HG02623 (cell line): Measurements from ENCODE around the gene MRPS18A.
A peak's percentile ranks its signal among the peaks of the same experiment; 100 is the strongest.
"Not testable (repeated sequence)": the region's sequence is repeated elsewhere in the genome, so short reads cannot be mapped to it uniquely, and the experiment has no call there.

Experiments
- ATAC-seq: cut with Tn5 transposase; IDR thresholded peaks from one replicate; pipeline ENCODE4 v1.9.1; 2021; ENCODE audit warnings: moderate library complexity; ENCODE audit not compliant: unreplicated experiment

MRPS18A gene

DNA sequence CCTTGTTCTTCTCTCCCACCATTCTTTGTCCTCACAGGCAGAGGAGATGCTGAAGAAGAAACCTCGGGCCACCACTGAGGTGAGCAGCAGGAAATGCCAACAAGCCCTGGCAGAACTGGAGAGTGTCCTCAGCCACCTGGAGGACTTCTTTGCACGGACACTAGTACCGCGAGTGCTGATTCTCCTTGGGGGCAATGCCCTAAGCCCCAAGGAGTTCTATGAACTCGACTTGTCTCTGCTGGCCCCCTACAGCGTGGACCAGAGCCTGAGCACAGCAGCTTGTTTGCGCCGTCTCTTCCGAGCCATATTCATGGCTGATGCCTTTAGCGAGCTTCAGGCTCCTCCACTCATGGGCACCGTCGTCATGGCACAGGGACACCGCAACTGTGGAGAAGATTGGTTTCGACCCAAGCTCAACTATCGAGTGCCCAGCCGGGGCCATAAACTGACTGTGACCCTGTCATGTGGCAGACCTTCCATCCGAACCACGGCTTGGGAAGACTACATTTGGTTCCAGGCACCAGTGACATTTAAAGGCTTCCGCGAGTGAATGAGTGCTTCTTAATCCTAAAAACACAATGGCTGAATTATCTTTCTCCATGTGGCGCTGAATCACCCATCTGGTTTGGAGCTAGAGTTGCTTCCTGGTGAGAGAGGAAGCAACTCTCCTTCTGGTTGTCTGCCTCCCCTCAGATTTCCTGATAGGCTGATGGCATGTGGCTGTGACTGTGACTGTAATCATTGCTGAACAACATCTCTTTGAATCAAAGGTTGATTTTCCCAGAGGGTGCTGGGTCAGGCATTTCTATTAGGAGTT, 47.4 kb downstream of the MRPS18A start:
- ATAC-seq = no peak

DNA sequence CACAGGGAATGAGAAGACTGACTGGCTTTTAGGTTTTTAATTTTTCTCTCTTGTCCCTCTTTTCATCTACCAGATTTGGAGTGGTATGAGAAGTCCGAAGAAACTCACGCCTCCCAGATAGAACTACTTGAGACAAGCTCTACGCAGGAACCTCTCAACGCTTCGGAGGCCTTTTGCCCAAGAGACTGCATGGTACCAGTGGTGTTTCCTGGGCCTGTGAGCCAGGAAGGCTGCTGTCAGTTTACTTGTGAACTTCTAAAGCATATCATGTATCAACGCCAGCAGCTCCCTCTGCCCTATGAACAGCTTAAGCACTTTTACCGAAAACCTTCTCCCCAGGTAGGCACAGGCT, 51.3 kb downstream of the MRPS18A start:
- ATAC-seq = no peak

DNA sequence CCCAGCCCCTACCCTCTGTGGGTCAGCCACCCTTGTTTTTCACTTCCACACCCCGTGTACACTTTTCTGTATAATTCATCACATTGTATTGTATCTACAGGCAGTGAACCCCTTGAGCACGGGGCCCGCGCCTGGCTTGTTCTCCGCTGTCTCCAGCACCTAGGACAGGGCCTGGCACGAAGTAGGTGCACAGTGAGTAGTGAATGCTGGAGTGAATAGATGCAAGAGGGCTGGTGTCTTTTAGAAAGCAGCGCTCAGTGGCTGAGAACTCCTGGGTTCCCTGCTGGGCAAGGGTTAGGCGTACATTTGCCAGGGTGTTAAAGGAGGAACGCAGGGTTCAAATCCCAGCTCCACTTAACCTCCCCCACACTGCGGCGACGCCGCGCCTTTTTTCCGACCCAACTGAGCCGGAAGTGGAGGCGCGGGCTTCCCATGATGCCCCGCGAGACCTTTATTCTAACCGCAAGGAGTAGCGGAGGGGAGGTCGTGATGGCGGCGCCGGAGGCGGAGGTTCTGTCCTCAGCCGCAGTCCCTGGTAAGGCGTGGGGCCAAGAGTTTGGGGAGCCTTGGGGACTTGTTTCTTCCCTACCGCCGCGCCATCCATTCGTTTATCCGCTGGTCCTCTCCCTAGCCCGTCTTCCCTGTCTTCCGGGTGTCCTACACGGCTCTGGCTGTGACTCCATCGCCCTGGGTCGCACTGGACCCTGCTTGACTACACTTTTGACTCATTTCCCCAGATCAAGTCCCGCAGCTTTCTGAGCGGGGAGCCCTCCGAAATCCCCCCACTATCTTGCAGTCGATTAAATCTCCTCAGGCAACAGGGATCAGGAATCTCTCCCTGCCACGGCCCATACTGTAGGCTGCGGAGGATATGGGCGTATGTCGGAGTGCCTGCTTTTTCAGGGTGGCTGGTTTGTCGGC, 51.9 kb downstream of the MRPS18A start, which contains the start of gene MAD2L1BP:
Gene MAD2L1BP (plus strand): TSS at position 454 of the 921 bp plus-strand sequence. CDS start 36 bp downstream, at position 490.
- ATAC-seq = peak; percentile 76

DNA sequence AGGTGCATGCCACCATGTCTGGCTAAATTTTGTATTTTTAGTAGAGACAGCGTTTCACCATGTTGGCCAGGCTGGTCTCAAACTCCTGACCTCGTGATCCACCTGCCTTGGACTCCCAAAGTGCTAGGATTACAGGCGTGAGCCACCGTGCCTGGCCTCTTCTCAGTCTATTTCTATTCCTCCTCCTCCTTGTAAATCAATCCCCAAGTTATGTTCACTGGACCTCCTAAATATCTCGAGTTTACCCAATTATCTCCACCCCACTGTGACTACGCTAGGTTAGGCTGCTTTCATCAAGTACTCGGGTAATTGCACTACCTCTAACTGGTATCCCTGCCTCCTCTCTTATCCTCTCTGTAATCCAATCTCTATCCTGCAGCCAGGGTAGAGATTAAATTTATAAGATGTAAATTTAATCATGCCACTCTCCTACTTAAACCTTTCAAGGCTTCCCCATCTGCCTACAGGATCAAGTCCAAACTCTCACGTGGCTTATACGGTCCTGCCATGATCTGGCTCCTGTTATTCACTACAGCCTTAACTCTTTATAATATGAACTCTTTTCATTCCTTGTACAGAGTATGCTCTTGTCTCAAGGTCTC, 52.8 kb downstream of the MRPS18A start:
- ATAC-seq = no peak

DNA sequence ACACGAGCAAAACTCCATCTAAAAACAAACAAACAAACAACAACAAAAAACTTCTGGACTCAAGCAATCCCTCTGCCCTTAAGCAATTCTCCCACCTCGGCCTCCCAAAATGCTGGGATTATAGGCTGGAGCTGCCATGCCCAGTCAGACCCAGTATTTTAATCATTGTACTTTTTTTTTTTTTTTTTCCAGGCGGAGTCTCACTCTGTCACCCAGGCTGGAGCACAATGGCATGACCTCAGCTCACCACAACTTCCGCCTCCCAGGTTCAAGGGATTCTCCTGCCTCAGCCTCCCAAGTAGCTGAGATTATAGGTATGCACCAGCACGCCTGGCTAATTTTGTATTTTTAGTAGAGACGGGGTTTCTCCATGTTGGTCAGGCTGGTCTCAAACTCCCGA, 54.6 kb downstream of the MRPS18A start:
- ATAC-seq = not testable (repeated sequence)

DNA sequence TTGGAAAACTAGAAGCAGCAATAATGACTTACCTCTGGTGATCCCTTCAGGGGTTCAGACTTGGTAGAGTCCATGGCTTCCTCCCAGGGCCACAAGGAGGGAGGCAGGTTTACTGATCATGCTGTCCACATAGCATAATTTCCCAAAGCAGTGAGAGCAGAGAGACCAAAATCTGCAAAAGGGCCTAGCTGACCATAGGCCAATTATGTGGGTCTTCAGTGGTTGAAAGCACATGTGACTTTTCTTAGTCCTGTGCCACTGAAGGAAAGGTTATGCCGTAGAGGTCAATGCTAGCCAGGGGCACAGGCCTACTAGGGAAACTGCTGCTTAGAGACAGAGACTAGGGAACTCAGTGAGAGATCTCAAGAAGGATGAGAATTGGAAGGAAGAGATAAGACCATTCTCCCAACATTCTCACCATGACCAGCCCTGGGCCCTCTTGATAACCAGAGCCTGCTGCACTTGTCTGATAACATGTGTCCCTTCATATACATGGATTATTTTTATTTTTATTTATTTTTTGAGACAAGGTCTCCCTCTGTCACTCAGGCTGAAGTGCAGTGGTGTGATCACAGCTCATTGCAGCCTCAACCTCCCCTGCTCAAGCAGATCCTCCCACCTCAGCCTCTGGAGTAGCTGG, 56.5 kb downstream of the MRPS18A start:
- no peak for ATAC-seq

DNA sequence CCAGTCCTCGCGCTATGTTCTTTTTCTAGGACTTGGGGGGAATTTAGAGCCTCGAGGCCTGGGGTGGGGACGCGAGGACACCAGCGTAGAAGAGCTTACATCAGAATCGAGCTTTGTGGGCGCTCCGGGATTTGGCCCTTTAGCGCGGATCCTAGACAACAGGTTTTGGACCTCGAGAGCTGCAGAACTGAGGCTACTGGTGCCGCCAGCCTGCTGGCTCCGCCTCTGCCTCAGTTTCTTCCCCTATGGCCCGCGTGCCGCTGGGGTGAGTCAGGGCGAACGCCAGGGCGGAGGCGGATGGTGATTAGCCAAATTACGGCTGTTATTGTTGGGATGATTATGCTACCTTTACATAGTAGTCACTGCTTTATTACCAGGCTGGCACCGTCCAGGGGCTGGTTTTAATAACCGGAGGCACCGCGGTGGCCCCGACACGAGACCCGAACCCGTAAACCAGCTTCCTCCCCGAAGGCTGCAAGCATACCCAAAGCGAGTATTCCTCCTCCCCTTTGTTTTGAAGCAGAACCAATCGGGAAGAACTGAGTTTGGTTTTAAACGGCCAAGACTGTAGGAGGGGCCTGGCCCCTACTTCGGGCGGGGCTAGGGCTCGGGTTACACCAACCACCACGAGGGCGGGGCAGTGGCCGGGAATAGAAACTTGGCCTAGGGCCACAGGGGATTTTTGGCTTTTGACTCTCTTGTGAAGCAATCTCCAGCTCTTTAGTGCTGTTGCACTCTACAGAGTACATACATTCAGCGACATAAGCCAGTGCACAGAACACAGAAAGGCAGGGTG, 57.9 kb downstream of the MRPS18A start:
- peak; percentile 56 for ATAC-seq

DNA sequence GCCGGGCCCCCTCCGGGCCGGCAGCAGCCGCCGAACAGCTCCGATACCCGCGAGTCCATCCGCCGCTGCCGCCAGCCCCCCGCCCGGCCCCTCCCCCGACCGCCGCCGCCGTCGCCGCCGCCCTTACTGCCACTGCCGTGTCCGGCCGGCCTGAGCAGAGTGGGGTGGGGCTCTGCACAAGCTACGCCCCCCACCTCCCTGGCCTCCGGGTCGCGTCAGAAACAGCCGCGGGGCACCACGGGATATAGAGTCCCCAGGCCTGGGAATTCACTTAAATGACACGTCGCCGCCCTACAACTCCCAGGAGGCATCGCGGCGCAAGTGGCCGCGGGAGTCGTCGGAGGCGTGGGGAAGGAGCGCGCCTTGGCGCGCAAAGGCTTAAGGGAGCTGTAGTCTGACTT, 58.5 kb downstream of the MRPS18A start, which contains the start of gene GTPBP2:
Gene GTPBP2 (minus strand): TSS at position 161 of the 401 bp plus-strand sequence. CDS start 102 bp downstream, at position 59.
- peak; percentile 79 for ATAC-seq

DNA sequence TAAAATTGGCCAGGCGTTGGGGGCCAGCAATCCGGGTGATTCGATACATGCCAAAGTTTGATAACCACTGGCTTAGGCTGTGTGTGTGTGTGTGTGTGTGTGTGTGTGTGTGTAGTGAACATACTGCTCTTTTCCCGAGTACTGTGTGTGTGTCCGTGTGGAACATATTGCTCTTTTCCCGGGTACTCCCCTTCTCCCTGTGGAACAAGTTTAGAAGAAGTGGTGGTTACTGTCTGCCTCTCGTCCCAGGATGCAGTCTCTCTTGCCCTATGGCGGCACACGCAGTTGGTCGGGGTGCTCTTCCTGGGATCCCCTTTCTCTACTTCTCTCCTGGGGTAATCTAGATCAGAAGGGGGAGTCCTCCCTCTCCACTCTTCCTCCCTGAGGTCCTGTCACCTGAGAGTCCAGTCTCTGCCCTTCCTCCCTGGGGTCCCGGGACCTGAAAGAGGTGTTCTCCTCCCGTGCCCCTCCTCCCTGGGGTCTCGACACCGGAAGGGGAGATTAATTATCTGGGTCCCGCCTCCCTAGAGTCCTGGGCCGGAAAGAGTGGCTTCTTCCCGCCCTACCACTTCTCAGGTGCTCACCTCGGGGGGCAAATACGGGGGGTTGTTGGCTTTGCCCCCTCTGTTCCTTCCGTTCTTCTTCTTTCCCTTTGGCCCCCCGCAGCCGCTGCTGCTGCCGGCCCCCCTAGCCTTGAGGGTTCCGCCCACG, 59.0 kb downstream of the MRPS18A start:
- peak; percentile 13 for ATAC-seq

DNA sequence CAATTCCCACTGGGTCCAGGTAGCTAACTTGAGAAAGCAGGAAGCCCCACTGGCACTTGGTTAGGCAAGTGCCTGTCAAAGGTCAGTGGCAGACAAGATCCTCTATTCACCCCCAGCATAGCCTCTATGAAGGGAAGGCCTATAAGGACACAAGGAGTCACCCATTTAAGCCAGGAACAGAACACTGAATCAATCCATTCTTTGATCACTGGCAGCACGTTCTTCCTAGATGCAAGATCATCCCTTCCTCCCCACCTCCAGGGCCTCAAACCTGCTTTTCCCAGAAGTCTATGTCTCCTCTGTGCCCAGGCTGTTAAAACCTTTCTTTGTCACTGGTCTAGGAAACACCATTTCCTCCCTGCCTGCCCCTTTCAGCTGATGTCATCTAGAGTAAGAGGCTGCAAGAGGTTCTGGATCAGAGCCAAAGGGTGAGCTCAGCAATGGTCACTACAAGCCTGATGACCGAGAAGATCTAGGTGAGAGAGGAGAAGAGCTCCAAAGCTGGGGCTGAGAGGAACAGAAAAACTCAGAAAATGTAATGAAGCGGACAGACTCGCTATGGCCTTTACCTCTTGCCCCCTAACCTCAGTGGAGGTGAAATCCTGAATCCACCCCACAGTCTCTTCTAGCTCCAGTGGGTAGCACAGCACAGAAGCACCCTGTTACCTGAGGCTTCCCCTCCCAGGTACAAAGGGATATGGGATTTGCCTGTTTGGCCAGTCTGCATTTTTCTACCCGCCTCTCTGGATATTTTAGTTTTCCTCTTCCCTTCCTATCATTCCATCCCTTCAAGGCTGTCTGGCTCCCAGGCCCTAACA, 60.4 kb downstream of the MRPS18A start:
- ATAC-seq = no peak

DNA sequence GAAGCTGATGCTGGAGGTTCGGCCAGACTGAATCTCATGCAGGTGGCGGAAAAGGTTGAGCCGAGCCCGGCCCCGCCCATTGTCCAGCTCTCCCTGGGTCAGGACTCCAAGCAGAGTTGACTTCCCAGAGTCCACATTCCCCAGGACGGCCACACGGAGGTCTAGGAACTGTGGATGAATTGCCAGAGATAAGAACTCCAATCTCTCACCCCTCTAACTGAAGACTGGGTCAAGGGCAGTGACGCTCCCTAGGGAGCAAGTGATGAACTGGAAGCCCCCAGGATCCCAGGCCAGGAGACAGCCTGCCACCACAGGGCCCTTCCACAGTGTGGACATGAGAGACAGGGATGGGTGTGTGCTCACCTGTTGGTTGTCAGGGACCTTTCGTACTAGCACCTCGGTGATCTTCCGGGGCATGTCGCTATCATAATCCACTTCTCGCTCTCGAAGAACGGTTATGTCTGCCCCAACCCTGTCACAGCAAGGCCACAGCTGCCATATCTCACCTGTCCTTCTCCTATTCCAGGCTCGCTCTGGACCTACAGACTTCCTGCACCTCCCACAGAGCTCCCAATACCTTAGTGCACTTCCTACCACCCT, 62.1 kb downstream of the MRPS18A start:
- ATAC-seq = no peak

DNA sequence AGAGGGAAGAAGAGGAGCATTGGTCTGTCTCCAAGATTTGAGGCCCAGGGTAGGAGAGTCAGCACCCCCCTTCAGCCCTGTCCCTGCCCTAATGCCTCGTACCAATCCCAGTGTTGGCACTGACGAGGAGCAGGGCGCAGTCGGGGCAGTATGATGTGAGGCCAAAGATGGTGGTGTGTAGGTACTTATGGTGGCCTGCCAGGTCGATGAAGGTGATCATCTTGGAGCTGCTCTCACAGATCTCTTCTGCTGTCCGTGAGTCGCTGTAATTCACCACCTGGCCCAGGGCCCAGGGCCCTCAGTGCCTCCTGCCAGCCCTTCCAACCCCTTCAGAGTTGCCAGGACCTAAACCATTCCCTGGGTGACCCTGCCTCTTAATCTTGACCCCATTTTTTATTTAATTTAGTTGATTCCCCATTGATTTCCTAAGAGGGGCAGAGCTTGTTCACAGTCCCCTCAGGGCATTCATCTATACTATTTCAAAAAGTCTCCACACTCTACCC, 62.8 kb downstream of the MRPS18A start:
- no peak for ATAC-seq

DNA sequence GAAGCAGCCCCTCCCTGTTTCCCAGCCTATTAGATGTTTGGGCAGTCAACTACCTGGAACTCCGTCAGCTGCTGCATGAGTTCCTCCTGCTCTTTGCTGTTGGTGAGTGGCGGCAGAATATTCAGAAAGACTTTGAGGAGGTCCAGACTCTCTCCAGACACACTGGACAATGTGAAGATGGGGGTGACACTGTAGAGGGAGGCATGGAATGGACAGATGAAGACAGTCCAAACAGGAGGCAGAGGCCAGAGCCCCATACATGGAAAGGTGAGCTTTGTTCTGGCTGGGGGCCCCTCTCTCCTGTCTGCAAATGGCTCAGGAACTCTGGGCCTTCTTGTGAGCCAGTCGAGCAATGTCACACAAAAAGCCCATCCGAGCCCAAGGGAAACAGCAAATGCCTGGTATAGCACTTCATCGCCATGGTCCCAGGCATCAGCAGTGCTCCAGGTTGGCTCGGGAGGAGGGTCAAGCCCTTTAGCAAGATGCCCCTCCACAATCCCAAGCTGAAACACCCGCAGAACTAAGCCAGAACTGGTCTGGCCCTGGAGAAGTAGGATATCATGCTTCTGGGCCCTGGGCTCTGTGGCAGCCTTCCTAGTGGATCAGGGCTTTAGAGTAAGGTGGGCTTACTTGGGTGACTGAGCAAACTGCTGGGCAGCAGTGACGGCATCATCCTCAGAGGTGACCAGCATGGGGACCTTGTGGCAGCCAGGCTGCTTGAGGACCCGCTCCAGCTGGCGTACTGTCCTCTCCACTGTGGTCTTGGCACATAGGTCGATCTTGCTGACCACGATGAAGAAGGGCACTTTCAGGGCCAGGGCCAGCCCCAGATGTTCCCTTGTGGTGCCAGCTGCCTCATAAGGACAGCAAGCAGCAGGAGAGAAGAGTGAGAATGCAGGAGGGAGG, 63.5 kb downstream of the MRPS18A start:
- no peak for ATAC-seq

DNA sequence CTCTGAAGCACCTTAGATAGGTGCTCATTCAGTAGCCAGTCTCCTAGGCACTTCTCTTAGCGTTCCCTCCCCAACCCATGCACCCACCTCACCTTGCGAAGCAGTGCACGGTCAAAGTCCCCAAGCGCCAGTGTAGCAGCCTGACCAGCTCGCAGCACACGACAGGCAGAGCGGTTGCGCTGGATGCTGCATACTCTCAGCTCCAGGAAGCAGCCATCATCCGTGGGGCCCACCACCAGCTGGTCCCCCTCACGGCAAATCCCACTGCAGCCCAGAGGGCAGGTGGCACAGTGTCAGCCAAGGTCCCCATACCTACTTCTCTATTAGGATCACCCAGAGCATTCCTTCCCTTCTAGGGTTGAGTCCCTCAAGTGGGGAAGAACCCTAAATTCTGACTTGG, 65.0 kb downstream of the MRPS18A start:
- ATAC-seq = no peak

DNA sequence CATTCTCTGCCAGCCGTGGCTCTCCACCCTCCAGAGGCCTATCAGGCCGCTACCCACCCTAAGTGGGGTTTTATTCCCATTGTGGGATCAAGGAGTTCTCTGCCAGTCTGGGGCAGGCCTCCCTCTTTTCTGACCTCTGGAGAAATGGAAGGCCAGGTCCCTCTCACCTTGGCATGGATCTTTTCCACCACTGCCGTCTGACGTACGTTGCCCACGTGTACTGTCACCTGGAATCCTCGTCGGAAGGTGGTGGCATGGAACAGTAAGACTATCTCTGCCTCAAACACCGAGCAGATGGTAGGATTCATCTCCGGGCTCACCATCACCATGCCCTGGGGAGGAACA, 65.8 kb downstream of the MRPS18A start:
- no peak for ATAC-seq
